ENCODE data around the gene OSBPL3.

DNA sequence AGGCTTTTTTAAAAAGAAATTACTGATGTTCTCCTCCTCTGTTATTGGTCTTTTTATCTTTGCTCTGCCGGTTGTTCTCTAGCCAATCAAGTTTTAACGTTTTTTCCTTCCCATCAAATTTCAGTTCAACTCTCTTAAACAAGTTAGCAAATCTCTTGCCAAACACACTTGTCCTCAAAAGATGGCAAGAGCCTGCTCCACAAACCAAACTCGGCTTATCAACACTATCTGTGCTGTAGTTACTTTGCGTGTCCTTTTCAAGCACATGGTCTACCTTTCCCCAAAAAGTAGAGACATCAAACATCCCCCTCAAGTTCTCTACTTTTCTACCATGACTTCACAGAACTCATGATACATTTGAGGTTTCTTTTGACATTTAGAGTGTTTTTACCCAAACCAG is 71.3 kb downstream of the OSBPL3 start:
- no peak for TF ChIP-seq EZH2 (IDR thresholded peaks at IDR 0.05; ENCODE audit: borderline replicate concordance, insufficient read depth, low read depth, low read length, poor library complexity, severe bottlenecking)
- TF ChIP-seq, protein P1, sequence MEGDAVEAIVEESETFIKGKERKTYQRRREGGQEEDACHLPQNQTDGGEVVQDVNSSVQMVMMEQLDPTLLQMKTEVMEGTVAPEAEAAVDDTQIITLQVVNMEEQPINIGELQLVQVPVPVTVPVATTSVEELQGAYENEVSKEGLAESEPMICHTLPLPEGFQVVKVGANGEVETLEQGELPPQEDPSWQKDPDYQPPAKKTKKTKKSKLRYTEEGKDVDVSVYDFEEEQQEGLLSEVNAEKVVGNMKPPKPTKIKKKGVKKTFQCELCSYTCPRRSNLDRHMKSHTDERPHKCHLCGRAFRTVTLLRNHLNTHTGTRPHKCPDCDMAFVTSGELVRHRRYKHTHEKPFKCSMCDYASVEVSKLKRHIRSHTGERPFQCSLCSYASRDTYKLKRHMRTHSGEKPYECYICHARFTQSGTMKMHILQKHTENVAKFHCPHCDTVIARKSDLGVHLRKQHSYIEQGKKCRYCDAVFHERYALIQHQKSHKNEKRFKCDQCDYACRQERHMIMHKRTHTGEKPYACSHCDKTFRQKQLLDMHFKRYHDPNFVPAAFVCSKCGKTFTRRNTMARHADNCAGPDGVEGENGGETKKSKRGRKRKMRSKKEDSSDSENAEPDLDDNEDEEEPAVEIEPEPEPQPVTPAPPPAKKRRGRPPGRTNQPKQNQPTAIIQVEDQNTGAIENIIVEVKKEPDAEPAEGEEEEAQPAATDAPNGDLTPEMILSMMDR (IDR thresholded peaks at IDR 0.05): no peak

Data from B cell (primary cell).